MM.1S (cell line): ENCODE measurements around the gene ATAD1.

Experiments
- DNase-seq: peaks from one replicate; pipeline ENCODE4 v3.0.0-alpha.2; 2015
- H2AFZ ChIP-seq: fragments of 300-600 bp; sonication (generic); 2 replicates; pipeline ENCODE4 v1.6.0; 2016; ENCODE audit warnings: antibody characterized with exemption, low read length
- H3F3A ChIP-seq: fragments of 300-600 bp; sonication (generic); 2 replicates; pipeline ENCODE4 v1.6.1; 2016; ENCODE audit warnings: mild to moderate bottlenecking, antibody characterized with exemption, low read length, moderate library complexity, mixed read lengths; ENCODE audit not compliant: insufficient read depth
- H3K27ac ChIP-seq: fragments of 300-600 bp; sonication (generic); 2 replicates; pipeline ENCODE4 v1.5.1; 2016; ENCODE audit warnings: mild to moderate bottlenecking, low read length
- H3K27me3 ChIP-seq: fragments of 300-600 bp; sonication (generic); replicated peaks from 2 replicates; pipeline ENCODE4 v1.6.0; 2016; ENCODE audit warnings: low read length; ENCODE audit not compliant: insufficient read depth
- H3K36me3 ChIP-seq: fragments of 300-600 bp; sonication (generic); replicated peaks from 2 replicates; pipeline ENCODE4 v1.6.1; 2016; ENCODE audit warnings: mild to moderate bottlenecking, low read length, mixed read lengths; ENCODE audit not compliant: insufficient read depth
- H3K4me1 ChIP-seq: fragments of 300-600 bp; sonication (generic); 2 replicates; pipeline ENCODE4 v1.6.1; 2016; ENCODE audit warnings: low read length, mixed read lengths
- H3K4me2 ChIP-seq: fragments of 300-600 bp; sonication (generic); 2 replicates; pipeline ENCODE4 v1.6.0; 2016; ENCODE audit warnings: low read depth, low read length
- H3K4me3 ChIP-seq: fragments of 300-600 bp; sonication (generic); 2 replicates; pipeline ENCODE4 v1.5.1; 2016; ENCODE audit warnings: low read length, mixed read lengths
- H3K79me2 ChIP-seq: fragments of 300-600 bp; sonication (generic); 2 replicates; pipeline ENCODE4 v1.6.1; 2016; ENCODE audit warnings: mixed run types, low read length, mixed read lengths
- H3K9ac ChIP-seq: fragments of 300-600 bp; sonication (generic); 2 replicates; pipeline ENCODE4 v1.6.1; 2016; ENCODE audit warnings: low read length, mixed read lengths
- H3K9me2 ChIP-seq: fragments of 300-600 bp; sonication (generic); replicated peaks from 2 replicates; pipeline ENCODE4 v1.6.1; 2016; ENCODE audit warnings: mild to moderate bottlenecking, low read length, mixed read lengths; ENCODE audit not compliant: insufficient read depth
- H3K9me3 ChIP-seq: fragments of 300-600 bp; sonication (generic); replicated peaks from 2 replicates; pipeline ENCODE4 v1.6.1; 2016; ENCODE audit warnings: mild to moderate bottlenecking, low read length, mixed read lengths; ENCODE audit not compliant: insufficient read depth
- H4K20me1 ChIP-seq: fragments of 300-600 bp; sonication (generic); 2 replicates; pipeline ENCODE4 v1.6.1; 2016; ENCODE audit warnings: mild to moderate bottlenecking, low read length, moderate library complexity, mixed read lengths; ENCODE audit not compliant: insufficient read depth
- CTCF ChIP-seq: fragments of 300-600 bp; sonication (generic); IDR thresholded peaks from 2 replicates; pipeline ENCODE4 v1.5.1; 2016; ENCODE audit warnings: antibody characterized with exemption, low read length, mixed read lengths
- EZH2 ChIP-seq: fragments of 300-600 bp; sonication (generic); optimal IDR thresholded peaks from 2 replicates; pipeline ENCODE3; 2017; ENCODE audit warnings: low read depth, mild to moderate bottlenecking, antibody characterized with exemption, low read length, mixed read lengths
- EZH2phosphoT487 ChIP-seq: fragments of 300-600 bp; sonication (generic); IDR thresholded peaks from 2 replicates; pipeline ENCODE4 v1.6.1; 2018; ENCODE audit warnings: antibody characterized with exemption, low read length

Gene ATAD1

GRCh38 chr10:87817609-87818504 is at the start of gene ATAD1:
Gene ATAD1 (minus strand): TSS chr10:87818226. CDS start chr10:87814599, 3,627 bp downstream.
- H3K9me2 ChIP-seq, result no peaks in the 10 kb centered on the region
- peak; percentile 92 for DNase-seq
- peaks cover 20% of the 10 kb centered on the region for H3F3A ChIP-seq
- H3K36me3 ChIP-seq, result peaks cover 3% of the 10 kb centered on the region; the same call in 1 of the 2 replicates
- peak within 1 kb of the TSS; percentile 91 for H2AFZ ChIP-seq
- peaks cover 9% of the 10 kb centered on the region; the same call in 1 of the 2 replicates for H4K20me1 ChIP-seq
- H3K4me3 ChIP-seq, result peak within 1 kb of the TSS; percentile 82
- no peaks in the 10 kb centered on the region for H3K9me3 ChIP-seq
- H3K4me2 ChIP-seq, result peak within 1 kb of the TSS; percentile 95
- no peaks in the 10 kb centered on the region for H3K27me3 ChIP-seq
- peak within 1 kb of the TSS; percentile 83 for H3K27ac ChIP-seq
- H3K9ac ChIP-seq, result peak within 1 kb of the TSS; percentile 85
- no peak for TF ChIP-seq EZH2phosphoT487
- peak; percentile 18; the same call in 1 of the 2 replicates for TF ChIP-seq CTCF
- TF ChIP-seq EZH2, result no peak
- peaks cover 50% of the 10 kb centered on the region for H3K79me2 ChIP-seq
- H3K4me1 ChIP-seq, result peaks cover 15% of the 10 kb centered on the region

- H3K79me2 ChIP-seq, result peaks cover 86% of the 10 kb centered on the region
- peaks cover 22% of the 10 kb centered on the region for H3F3A ChIP-seq
- H4K20me1 ChIP-seq, result peaks cover 16% of the 10 kb centered on the region; the same call in 1 of the 2 replicates
- peak overlapping the region; percentile 89 for H3K4me3 ChIP-seq
- no peaks in the 10 kb centered on the region for H3K9me3 ChIP-seq
- H3K27me3 ChIP-seq, result no peaks in the 10 kb centered on the region
- TF ChIP-seq EZH2 (no peak), CTCF (no peak), EZH2phosphoT487 (no peak)
- H2AFZ ChIP-seq, result no peak overlapping the region
- no peaks in the 10 kb centered on the region; the same call in 1 of the 2 replicates for H3K36me3 ChIP-seq
- no peaks in the 10 kb centered on the region for H3K9me2 ChIP-seq
- H3K27ac ChIP-seq, result no peak overlapping the region
- H3K9ac ChIP-seq, result peak overlapping the region; percentile 85; the same call in 1 of the 2 replicates
- peaks cover 10% of the 10 kb centered on the region for H3K4me1 ChIP-seq
- H3K4me2 ChIP-seq, result peak overlapping the region; percentile 64
- DNase-seq, result no peak
Measured at GRCh38 chr10:87867453-87867852, 49.4 kb upstream of the ATAD1 start.

GRCh38 chr10:87866412-87866974 is 48.5 kb upstream of the ATAD1 start:
- peak overlapping the region; percentile 64 for H3K4me2 ChIP-seq
- H3K9ac ChIP-seq, result peak overlapping the region; percentile 85
- H3K9me2 ChIP-seq, result no peaks in the 10 kb centered on the region
- no peaks in the 10 kb centered on the region for H3K27me3 ChIP-seq
- no peaks in the 10 kb centered on the region for H3K9me3 ChIP-seq
- no peak overlapping the region for H2AFZ ChIP-seq
- TF ChIP-seq CTCF (no peak), EZH2phosphoT487 (no peak), EZH2 (no peak)
- DNase-seq, result no peak
- peaks cover 9% of the 10 kb centered on the region for H3K4me1 ChIP-seq
- H3F3A ChIP-seq, result peaks cover 29% of the 10 kb centered on the region
- H3K27ac ChIP-seq, result no peak overlapping the region
- peaks cover 16% of the 10 kb centered on the region; the same call in 1 of the 2 replicates for H4K20me1 ChIP-seq
- peaks cover 77% of the 10 kb centered on the region for H3K79me2 ChIP-seq
- H3K36me3 ChIP-seq, result no peaks in the 10 kb centered on the region; the same call in 1 of the 2 replicates
- peak overlapping the region; percentile 89 for H3K4me3 ChIP-seq
